PFSK-1 (cell line): ENCODE data around the gene TNNT3.

ENCODE experiments used
- FOXP2 ChIP-seq: optimal IDR thresholded peaks from 2 replicates; pipeline ENCODE3; 2011; ENCODE audit warnings: borderline replicate concordance, control low read depth, inconsistent platforms; ENCODE audit not compliant: insufficient read depth; ENCODE audit errors: extremely low read length, extremely low read depth
- POLR2AphosphoS5 ChIP-seq: IDR thresholded peaks from 2 replicates; pipeline ENCODE4 v1.6.1; 2012; ENCODE audit warnings: low read depth, mild to moderate bottlenecking, control low read depth, low read length, moderate library complexity
- REST ChIP-seq, 2 experiments: IDR thresholded peaks; 2 replicates each; pipeline versions ENCODE4 v1.6.1 to v1.8.0; 2011 to 2012; ENCODE audit warnings: low read depth in 2 of 2, low read length in 2 of 2, control low read depth in 1 of 2, inconsistent platforms in 1 of 2, mild to moderate bottlenecking in 1 of 2, moderate library complexity in 1 of 2; ENCODE audit not compliant: insufficient read depth in 1 of 2
- SIN3A ChIP-seq: IDR thresholded peaks from 2 replicates; pipeline ENCODE4 v1.6.1; 2012; ENCODE audit warnings: mild to moderate bottlenecking, low read length, moderate library complexity, borderline replicate concordance; ENCODE audit not compliant: insufficient read depth
- TAF1 ChIP-seq: IDR thresholded peaks from 2 replicates; pipeline ENCODE4 v1.6.1; 2012; ENCODE audit warnings: low read length, control low read depth, borderline replicate concordance; ENCODE audit not compliant: insufficient read depth

Gene TNNT3

DNA sequence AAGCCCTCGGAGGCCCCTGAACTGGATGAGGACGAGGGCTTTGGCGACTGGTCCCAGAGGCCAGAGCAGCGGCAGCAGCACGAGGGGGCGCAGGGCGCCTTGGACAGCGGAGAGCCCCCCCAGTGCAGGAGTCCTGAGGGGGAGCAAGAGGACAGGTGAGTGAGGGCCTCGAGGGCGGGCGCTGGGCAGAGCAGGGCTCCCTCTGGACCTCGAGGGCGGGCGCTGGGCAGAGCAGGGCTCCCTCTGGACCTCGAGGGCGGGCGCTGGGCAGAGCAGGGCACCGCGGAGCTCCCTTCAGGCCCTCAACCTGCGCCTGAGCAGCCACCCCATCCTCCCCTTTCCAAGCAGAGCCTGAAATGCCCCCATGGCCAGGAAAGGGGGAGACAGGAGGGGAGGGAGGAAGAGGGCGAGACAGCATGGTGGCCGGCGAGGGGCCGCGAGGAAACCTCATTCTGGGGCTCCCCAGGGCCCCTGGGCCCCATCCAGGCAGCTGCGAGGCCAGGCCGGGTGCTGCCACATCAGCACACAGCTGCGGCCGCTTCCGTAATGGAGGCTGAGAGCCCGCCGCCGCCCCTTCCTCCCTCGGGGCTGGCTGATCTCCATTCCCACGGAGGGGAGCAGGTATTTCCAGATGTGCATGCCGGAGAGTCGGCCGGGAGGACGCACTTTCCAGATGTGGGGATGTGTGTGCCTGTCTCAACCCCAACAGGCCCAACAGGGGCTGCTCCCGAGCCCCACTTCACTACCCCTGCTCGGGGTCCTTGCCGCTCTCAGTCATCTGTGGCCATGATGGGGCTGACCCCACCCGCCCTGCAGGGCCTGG is 37.9 kb upstream of the TNNT3 start:
- TF ChIP-seq POLR2AphosphoS5 = peak; percentile 63; the same call in 1 of the 2 replicates
- TF ChIP-seq SIN3A = no peak
- TF ChIP-seq REST (IDR thresholded peaks at IDR 0.05; ENCODE audit: insufficient read depth in 1 of 2, low read depth in 2 of 2, low read length in 2 of 2) = 0 out of 4 replicates have a peak, but pooled peaks of 1 of the 2 experiments have one; percentile 22
- TF ChIP-seq TAF1 = peak; percentile 33; the same call in 1 of the 2 replicates
- no peak for TF ChIP-seq FOXP2

GRCh38 chr11:1882265-1883238 is 37.0 kb upstream of the TNNT3 start:
- TF ChIP-seq TAF1 (peak; percentile 67; the same call in 1 of the 2 replicates), FOXP2 (no peak), POLR2AphosphoS5 (no peak; the same call in none of the 2 replicates), SIN3A (peak; percentile 71; the same call in 1 of the 2 replicates), REST (IDR thresholded peaks at IDR 0.05; ENCODE audit: insufficient read depth in 1 of 2, low read depth in 2 of 2, low read length in 2 of 2) (peak in 1 of 2 experiments; percentile 26; a peak in 1 of 4 replicates)

DNA sequence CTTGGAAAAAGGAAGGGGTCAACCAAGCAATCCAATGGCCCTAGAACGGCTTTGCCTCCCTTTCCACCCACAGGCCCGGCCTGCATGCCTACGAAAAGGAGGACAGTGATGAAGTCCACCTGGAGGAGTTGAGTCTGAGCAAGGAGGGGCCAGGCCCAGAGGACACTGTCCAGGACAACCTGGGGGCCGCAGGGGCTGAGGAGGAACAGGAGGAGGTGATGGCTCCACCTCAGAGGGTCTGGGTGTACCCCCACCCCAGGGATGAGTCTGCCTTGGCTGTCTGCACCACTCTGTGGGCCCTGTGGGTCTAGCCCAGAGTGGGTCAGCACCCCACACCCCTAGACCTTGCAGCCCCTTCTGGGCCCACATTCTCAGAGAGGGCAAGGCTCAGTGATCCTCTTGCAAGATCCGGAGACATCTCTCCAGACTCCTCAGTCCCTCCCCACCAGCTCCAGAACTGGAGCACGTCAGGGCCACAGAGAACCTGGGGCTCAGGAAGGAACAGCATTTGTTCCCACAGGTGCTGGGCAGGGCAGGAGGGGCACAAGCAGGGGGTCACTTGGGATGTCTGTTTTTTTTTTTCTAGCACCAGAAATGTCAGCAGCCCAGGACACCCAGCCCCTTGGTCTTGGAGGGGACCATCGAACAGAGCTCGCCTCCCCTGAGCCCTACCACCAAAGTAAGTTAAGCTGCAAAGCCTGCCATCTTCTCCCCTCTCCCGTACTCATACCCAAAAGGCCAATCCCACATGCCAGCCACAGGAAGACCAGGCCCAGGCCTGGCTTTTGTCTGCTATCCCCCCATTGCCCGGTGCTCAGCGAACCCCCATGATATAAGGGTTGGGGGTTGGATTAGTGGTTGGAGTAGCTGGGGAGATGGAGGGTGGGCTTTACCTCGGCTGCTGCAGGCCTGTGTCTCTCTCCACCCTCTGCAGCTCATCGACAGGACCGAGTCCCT is 35.9 kb upstream of the TNNT3 start:
- TF ChIP-seq TAF1 (no peak), REST (IDR thresholded peaks at IDR 0.05; ENCODE audit: insufficient read depth in 1 of 2, low read depth in 2 of 2, low read length in 2 of 2) (no peak), POLR2AphosphoS5 (no peak), FOXP2 (no peak), SIN3A (no peak)

DNA sequence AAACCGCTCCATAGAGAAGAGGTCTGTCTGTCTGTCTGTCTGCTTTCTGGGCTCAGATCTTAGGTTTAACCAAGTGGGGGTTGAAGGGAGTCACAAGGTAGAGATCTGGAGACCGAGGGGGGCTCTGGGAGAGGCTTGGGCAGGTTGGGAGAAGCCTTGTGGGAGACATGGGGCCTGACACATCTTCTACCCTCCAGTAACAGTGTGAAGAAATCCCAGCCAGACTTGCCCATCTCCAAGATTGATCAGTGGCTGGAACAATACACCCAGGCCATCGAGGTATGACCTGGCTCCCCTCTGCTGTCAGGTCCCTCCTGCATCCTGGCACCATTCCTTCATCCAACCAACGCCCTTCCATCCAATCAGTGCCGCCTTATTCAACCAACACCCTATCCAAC is 35.2 kb upstream of the TNNT3 start:
- TF ChIP-seq TAF1 = no peak
- no peak for TF ChIP-seq REST (IDR thresholded peaks at IDR 0.05; ENCODE audit: insufficient read depth in 1 of 2, low read depth in 2 of 2, low read length in 2 of 2)
- TF ChIP-seq FOXP2 = no peak
- no peak for TF ChIP-seq POLR2AphosphoS5
- TF ChIP-seq SIN3A = no peak
